K562 (cell line): Measurements from ENCODE around the gene LRRC47. TPM values are rescaled to one million over a fixed set of nuclear protein-coding genes. Genes with fewer than 3 reads are reported as not detected.
A peak's percentile ranks its signal among the peaks of the same experiment; 100 is the strongest.

Experiments used
- ATAC-seq: fragments of 200-7000 bp; cut with Tn5 transposase; 3 replicates; pipeline ENCODE4 v1.9.1; 2020; ENCODE audit warnings: moderate library complexity
- BruUV-seq: library from RNA; stranded (reverse); fragments of 400-500 nt; replicated peaks from 2 replicates; lab custom pipeline; 2021; lab: Mats Ljungman, UMichigan
- CTCF ChIA-PET: fragments of 300-600 bp; formaldehyde crosslinking; extraction: SDS; loops from one replicate; lab custom pipeline; 2021; ENCODE audit warnings: low intra/inter-chr PET ratio; lab: Yijun Ruan, JAX
- POLR2A ChIA-PET: fragments of 300-600, 350-650 bp; sonication (Branson Sonifier 250); formaldehyde crosslinking; extraction: SDS; loops from one replicate; lab custom pipeline; 2021; ENCODE audit warnings: antibody characterized with exemption, inconsistent platforms; lab: Yijun Ruan, JAX
- DNase-seq, 4 experiments: peaks; one replicate each; pipeline versions ENCODE4 v3.0.0 to v3.0.0-alpha.2; 2011 to 2018; ENCODE audit warnings: low spot score in 3 of 4, mixed read lengths in 3 of 4; ENCODE audit errors: extremely low read depth in 1 of 4
- FAIRE-seq: peaks from 2 replicates; lab custom pipeline; 2011; peaks lifted over from hg19 to GRCh38; lab: Jason Lieb, UNC
- H2AFZ ChIP-seq: 2 replicates; pipeline ENCODE4 v1.6.0; 2011; ENCODE audit warnings: low read depth, low read length, control low read depth, inconsistent platforms
- H3K27ac ChIP-seq: fragments of 200-600 bp; 3 replicates; pipeline ENCODE4 v1.8.0; 2011; ENCODE audit warnings: low read depth, mild to moderate bottlenecking, control low read depth, inconsistent platforms, low read length, moderate library complexity, mixed read lengths; ENCODE audit errors: extremely low read depth
- H3K27me3 ChIP-seq, 2 experiments: fragments of 300-600 bp in 1 of 2; 2 replicates in 1 of 2; 3 replicates in 1 of 2; pipeline versions ENCODE4 v1.6.0 to v1.8.0; 2011; ENCODE audit warnings: inconsistent platforms in 2 of 2, low read length in 2 of 2, mild to moderate bottlenecking in 1 of 2, mixed read lengths in 1 of 2, moderate library complexity in 1 of 2; ENCODE audit not compliant: control insufficient read depth in 2 of 2, insufficient read depth in 2 of 2
- H3K36me3 ChIP-seq: fragments of 300-600 bp; 3 replicates; pipeline ENCODE4 v1.8.0; 2011; ENCODE audit warnings: mild to moderate bottlenecking, low read length, inconsistent platforms; ENCODE audit not compliant: control insufficient read depth, insufficient read depth
- H3K4me1 ChIP-seq, 2 experiments: fragments of 200-600 bp in 1 of 2; replicated peaks in 1 of 2; 2 replicates in 1 of 2; 3 replicates in 1 of 2; pipeline versions ENCODE4 v1.5.1 to v1.8.0; 2011; ENCODE audit warnings: inconsistent platforms in 2 of 2, low read length in 2 of 2, mild to moderate bottlenecking in 1 of 2, mixed read lengths in 1 of 2, moderate library complexity in 1 of 2; ENCODE audit not compliant: control insufficient read depth in 2 of 2, insufficient read depth in 2 of 2
- H3K4me2 ChIP-seq: 2 replicates; pipeline ENCODE4 v1.6.1; 2011; ENCODE audit warnings: low read length, control low read depth, inconsistent platforms, mixed read lengths; ENCODE audit not compliant: insufficient read depth
- H3K4me3 ChIP-seq: fragments of 200-600 bp; sonication (generic), shearing (Covaris generic); 2 replicates; pipeline ENCODE4 v1.5.1; 2016; ENCODE audit warnings: control low read depth, inconsistent platforms
- H3K79me2 ChIP-seq: fragments of 200-600 bp; 3 replicates; pipeline ENCODE4 v1.8.0; 2011; ENCODE audit warnings: low read length, inconsistent platforms; ENCODE audit not compliant: control insufficient read depth, insufficient read depth
- H3K9ac ChIP-seq, 2 experiments: 2 replicates each; pipeline versions ENCODE4 v1.6.0 to v1.6.1; 2011; ENCODE audit warnings: low read depth in 2 of 2, low read length in 2 of 2, control low read depth in 1 of 2, inconsistent platforms in 1 of 2, mild to moderate bottlenecking in 1 of 2, mixed read lengths in 1 of 2; ENCODE audit not compliant: insufficient read depth in 1 of 2
- H3K9me1 ChIP-seq: one replicate; pipeline ENCODE4 v1.6.0; 2011; ENCODE audit warnings: inconsistent platforms, mild to moderate bottlenecking, low read length, moderate library complexity; ENCODE audit not compliant: control insufficient read depth, insufficient read depth
- H3K9me3 ChIP-seq: replicated peaks from 2 replicates; pipeline ENCODE4 v1.5.1; 2011; ENCODE audit warnings: low read depth, low read length, inconsistent platforms; ENCODE audit not compliant: control insufficient read depth, insufficient read depth
- H4K20me1 ChIP-seq: replicated peaks from 2 replicates; pipeline ENCODE4 v1.6.1; 2011; ENCODE audit warnings: low read length, inconsistent platforms, mixed read lengths; ENCODE audit not compliant: control insufficient read depth, insufficient read depth
- RAD21 ChIP-seq, 2 experiments: fragments of 250-450 bp in 1 of 2; fragments of 450-650 bp in 1 of 2; sonication (Bioruptor Pico) in 1 of 2; formaldehyde crosslinking in 1 of 2; IDR thresholded peaks in 1 of 2; conservative IDR thresholded peaks in 1 of 2; 2 replicates each; pipeline versions ENCODE4 v1.4.0 to v1.8.0; 2020 to 2022; ENCODE audit warnings: mild to moderate bottlenecking in 2 of 2, moderate library complexity in 1 of 2
- ZBTB33 ChIP-seq: sonication (generic); formaldehyde crosslinking; IDR thresholded peaks from 2 replicates; pipeline ENCODE4 v1.8.1; 2023; ENCODE audit warnings: mild to moderate bottlenecking, missing genetic modification reagents
- WGBS: fragments of 100-300 bp; shearing (Covaris generic); methylation state at CpG from one replicate; pipeline ENCODE4 v1.1.6; 2016; ENCODE audit warnings: low coverage, mixed read lengths; ENCODE audit not compliant: insufficient coverage; ENCODE audit errors: missing lambda C conversion rate; 5-methylcytosine and 5-hydroxymethylcytosine counted together
- in situ Hi-C: fragments of 300-500 bp; cut with MboI; formaldehyde crosslinking; loops from 4 replicates; pipeline ENCODE4 v1.15.0; 2018; ENCODE audit warnings: inconsistent platforms, mixed read lengths
- intact Hi-C: fragments of 100-400 bp; cut with micrococcal nuclease; formaldehyde crosslinking; loops from 2 replicates; pipeline ENCODE4 v1.14.2; 2022
- polyA plus RNA-seq, 8 experiments: library from polyadenylated mRNA; depleted of rRNA in 4 of 8; stranded (reverse) in 5 of 8; unstranded in 3 of 8; fragments of >200 nt; fragmentation: Nextera tagmentation in 2 of 8; fragmentation: Illumina TruSeq in 1 of 8; extraction: Ambion mirVana in 2 of 8; extraction: Trizol in 1 of 8; gene quantifications; 2 replicates each; pipeline versions ENCODE4 v1.2.1 to v1.2.3, GENCODE V29; 2011 to 2014; ENCODE audit warnings: inconsistent platforms in 1 of 8, missing spikeins in 1 of 8
- total RNA-seq, 7 experiments: library from RNA; depleted of rRNA in 6 of 7; stranded (reverse); fragments of >200 nt in 6 of 7; fragmentation: Illumina TruSeq in 2 of 7; extraction: Trizol in 2 of 7; gene quantifications; 2 replicates each; pipeline versions ENCODE4 v1.2.1 to v1.2.3, GENCODE V29; 2011 to 2021; ENCODE audit warnings: low replicate concordance in 1 of 7

The LRRC47 gene
- total and polyA plus RNA-seq, 9 of the 15 experiments (the other 6 are each of a cell fraction or from before 2014, with no cell fraction given): 4.6 to 68.0 (median 35.9) TPM

GRCh38 chr1:3790952-3791351 is 5.3 kb downstream of the LRRC47 start:
- in situ Hi-C loops: no loop called here
- H4K20me1 ChIP-seq: peaks cover 18% of the 10 kb centered on the region; the same call in 1 of the 2 replicates

More at GRCh38 chr1:3790952-3791351, 5.3 kb downstream of the LRRC47 start:
- Histone ChIP-seq H3K27me3 (no peaks in the 10 kb centered on the region), H3K4me2 (no peak overlapping the region), H3K27ac (no peak overlapping the region), H3K79me2 (peaks cover 79% of the 10 kb centered on the region), H3K9ac (peak overlapping the region in 1 of 2 experiments; percentile 73; a peak in 2 of 4 replicates), H2AFZ (no peak overlapping the region), H3K36me3 (peaks cover 64% of the 10 kb centered on the region; the same call in 2 of the 3 replicates), H3K9me3 (no peaks in the 10 kb centered on the region), H3K9me1 (peaks cover 5% of the 10 kb centered on the region), H3K4me3 (no peak overlapping the region), H3K4me1 (peaks cover 25 to 60% of the 10 kb centered on the region in 2 experiments)
- no TSS peak for BruUV-seq
- no peak for DNase-seq
- WGBS: 85% methylated on average over 13 of the region's 18 CpGs
- ChIA-PET CTCF (no interaction called here), POLR2A (interaction anchor here (0.5 to 1.7 kb wide), 6 partner anchors 11 to 109 kb away, joined by 3 to 6 read pairs (median 4); partner anchors contain the start of gene C1orf174)
- intact Hi-C loops: no loop called here
- peak; percentile 81 for TF ChIP-seq ZBTB33 (CRISPR knock-in tag)
- TF ChIP-seq RAD21 (CRISPR knock-in tag; conservative IDR thresholded peaks at IDR 0.05 in 1 of 2, IDR thresholded peaks at IDR 0.05 in 1 of 2): no peak
- no peak for ATAC-seq
- FAIRE-seq: no peak
